C4-2B (cell line): ENCODE data around the gene WNT3.
"Not testable (repeated sequence)": the region's sequence is repeated elsewhere in the genome, so short reads cannot be mapped to it uniquely, and the experiment has no call there.

Source experiments
- H3K27ac ChIP-seq: fragments of 450-650 bp; 2 replicates; pipeline ENCODE4 v1.5.1; 2017
- CTCF ChIP-seq: fragments of 450-650 bp; conservative IDR thresholded peaks from 2 replicates; pipeline ENCODE4 v1.5.1; 2017; ENCODE audit warnings: mild to moderate bottlenecking
- ZFX ChIP-seq: fragments of 450-650 bp; IDR thresholded peaks from 2 replicates; pipeline ENCODE4 v1.6.1; 2017

The WNT3 gene

GRCh38 chr17:46796956-46797530, 21.4 kb downstream of the WNT3 start:
- TF ChIP-seq CTCF (no peak), ZFX (no peak)
- H3K27ac ChIP-seq = no peak overlapping the region

GRCh38 chr17:46796524-46796923, 22.0 kb downstream of the WNT3 start:
- no peak overlapping the region for H3K27ac ChIP-seq
- no peak for TF ChIP-seq CTCF
- TF ChIP-seq ZFX = no peak

- no peak overlapping the region for H3K27ac ChIP-seq
- TF ChIP-seq ZFX = no peak
These were observed 22.4 kb downstream of the WNT3 start for GRCh38 chr17:46796084-46796483.

- no peak overlapping the region for H3K27ac ChIP-seq
- TF ChIP-seq CTCF = no peak
These were observed 23.0 kb downstream of the WNT3 start for GRCh38 chr17:46795379-46795952.

- H3K27ac ChIP-seq = no peak overlapping the region
- TF ChIP-seq CTCF = no peak
- TF ChIP-seq ZFX = no peak
These were observed 24.2 kb downstream of the WNT3 start for GRCh38 chr17:46794318-46794717.

GRCh38 chr17:46793541-46793940, 25.0 kb downstream of the WNT3 start:
- no peak overlapping the region for H3K27ac ChIP-seq
- TF ChIP-seq ZFX = no peak
- no peak for TF ChIP-seq CTCF

- H3K27ac ChIP-seq = not testable (repeated sequence)
These were observed 25.5 kb downstream of the WNT3 start for GRCh38 chr17:46793023-46793422.

- TF ChIP-seq CTCF = no peak
- no peak overlapping the region for H3K27ac ChIP-seq
These were observed 26.4 kb downstream of the WNT3 start for GRCh38 chr17:46792071-46792470.
